Endometrial microvascular endothelial cells (primary cell): ENCODE data around the gene MXD1. TPM values are rescaled to one million over a fixed set of nuclear protein-coding genes. Genes with fewer than 3 reads are reported as not detected.

ENCODE experiments used
- total RNA-seq: library from RNA; depleted of rRNA; stranded (reverse); fragments of >200 nt; gene quantifications from one replicate; pipeline ENCODE4 v1.2.3, GENCODE V29; 2015; ENCODE audit errors: inconsistent ontology term

The MXD1 gene
- total RNA-seq, 1 donor from 2014 or later = 4.1 TPM

Other genes with a start within 250 kb of the MXD1 start
- gene ANXA4, start 173.0 kb upstream of the MXD1 start, total RNA-seq = 50.1 TPM
- gene GMCL1, start 85.4 kb upstream of the MXD1 start, total RNA-seq = 9.4 TPM
- gene SNRNP27, start 21.2 kb upstream of the MXD1 start, total RNA-seq = 65.0 TPM
- not detected for gene ASPRV1, start 46.5 kb downstream of the MXD1 start, total RNA-seq
- gene PCBP1, start 172.4 kb downstream of the MXD1 start, total RNA-seq = 154 TPM